Measurements from ENCODE around the gene ABCC6.
A peak's percentile ranks its signal among the peaks of the same experiment; 100 is the strongest.
"Not testable (repeated sequence)": the region's sequence is repeated elsewhere in the genome, so short reads cannot be mapped to it uniquely, and the experiment has no call there.

Gene ABCC6

DNA sequence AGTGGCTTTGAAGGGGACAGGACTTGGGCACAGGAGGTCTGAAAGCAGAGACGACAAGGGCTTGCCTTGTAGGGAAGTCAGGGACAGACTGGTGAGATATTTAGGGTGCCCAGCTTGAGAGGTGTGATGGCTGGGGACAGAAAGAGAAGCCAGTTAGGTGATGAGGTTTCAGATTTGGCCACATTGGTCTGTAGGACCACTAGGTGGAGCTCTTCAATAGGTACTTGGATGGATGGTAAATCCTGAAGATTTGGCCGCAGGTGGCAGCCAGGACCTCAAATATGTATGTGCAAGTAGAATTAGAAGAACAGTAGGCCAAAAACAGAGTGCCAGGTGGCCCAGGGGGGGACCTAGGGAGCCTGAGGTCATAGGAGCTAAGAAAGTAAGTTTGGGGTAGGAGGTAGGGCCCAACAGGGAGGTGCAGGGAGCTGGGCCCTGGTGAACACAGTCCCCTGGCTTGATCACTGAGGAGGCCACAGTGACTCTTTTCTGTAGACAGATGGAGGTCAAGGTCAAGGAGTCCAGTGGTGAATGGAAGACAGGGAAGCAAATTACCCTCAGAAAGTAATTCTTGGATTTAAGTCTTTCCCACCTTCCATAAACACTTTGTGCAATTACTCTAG is 34.1 kb upstream of the ABCC6 start:
- TF ChIP-seq, protein P1, sequence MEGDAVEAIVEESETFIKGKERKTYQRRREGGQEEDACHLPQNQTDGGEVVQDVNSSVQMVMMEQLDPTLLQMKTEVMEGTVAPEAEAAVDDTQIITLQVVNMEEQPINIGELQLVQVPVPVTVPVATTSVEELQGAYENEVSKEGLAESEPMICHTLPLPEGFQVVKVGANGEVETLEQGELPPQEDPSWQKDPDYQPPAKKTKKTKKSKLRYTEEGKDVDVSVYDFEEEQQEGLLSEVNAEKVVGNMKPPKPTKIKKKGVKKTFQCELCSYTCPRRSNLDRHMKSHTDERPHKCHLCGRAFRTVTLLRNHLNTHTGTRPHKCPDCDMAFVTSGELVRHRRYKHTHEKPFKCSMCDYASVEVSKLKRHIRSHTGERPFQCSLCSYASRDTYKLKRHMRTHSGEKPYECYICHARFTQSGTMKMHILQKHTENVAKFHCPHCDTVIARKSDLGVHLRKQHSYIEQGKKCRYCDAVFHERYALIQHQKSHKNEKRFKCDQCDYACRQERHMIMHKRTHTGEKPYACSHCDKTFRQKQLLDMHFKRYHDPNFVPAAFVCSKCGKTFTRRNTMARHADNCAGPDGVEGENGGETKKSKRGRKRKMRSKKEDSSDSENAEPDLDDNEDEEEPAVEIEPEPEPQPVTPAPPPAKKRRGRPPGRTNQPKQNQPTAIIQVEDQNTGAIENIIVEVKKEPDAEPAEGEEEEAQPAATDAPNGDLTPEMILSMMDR (IDR thresholded peaks at IDR 0.05): peak; percentile 21
- not testable (repeated sequence) for H3K4me2 ChIP-seq (ENCODE audit: low read length); H2AFZ ChIP-seq; H3K27me3 ChIP-seq (ENCODE audit: control insufficient read depth, insufficient read depth, low read length); H3K4me3 ChIP-seq (ENCODE audit: low read depth, low read length); H3K79me2 ChIP-seq; H3K4me1 ChIP-seq; H3K27ac ChIP-seq; H3K9me3 ChIP-seq (ENCODE audit: control insufficient read depth, low read length); H3K9ac ChIP-seq; H3K36me3 ChIP-seq (ENCODE audit: control insufficient read depth, insufficient read depth, low read length)

DNA sequence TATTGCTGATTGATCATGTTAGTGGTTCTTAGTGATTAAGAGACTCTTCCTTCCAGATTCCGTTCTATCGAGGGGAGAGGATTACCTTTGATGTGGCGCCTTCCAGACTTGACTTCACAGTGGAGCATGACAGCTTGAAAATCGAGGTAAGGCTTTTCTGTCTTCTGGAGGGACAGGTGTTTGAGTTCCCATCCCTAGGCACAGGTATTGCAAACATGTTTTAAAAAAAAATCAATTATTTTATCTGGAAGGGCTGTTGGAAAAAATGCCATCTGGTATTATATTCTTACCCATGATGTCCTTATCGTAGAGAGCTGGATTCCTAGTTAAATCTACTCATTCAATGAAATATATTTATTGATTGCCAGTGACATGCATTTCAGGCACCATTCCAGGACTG is 29.1 kb upstream of the ABCC6 start:
- H3K9me3 ChIP-seq (ENCODE audit: control insufficient read depth, low read length); H3K79me2 ChIP-seq; H3K36me3 ChIP-seq (ENCODE audit: control insufficient read depth, insufficient read depth, low read length); H3K27ac ChIP-seq; H2AFZ ChIP-seq; H3K4me3 ChIP-seq (ENCODE audit: low read depth, low read length); H3K9ac ChIP-seq; H3K27me3 ChIP-seq (ENCODE audit: control insufficient read depth, insufficient read depth, low read length); H3K4me1 ChIP-seq; H3K4me2 ChIP-seq (ENCODE audit: low read length): not testable (repeated sequence)

DNA sequence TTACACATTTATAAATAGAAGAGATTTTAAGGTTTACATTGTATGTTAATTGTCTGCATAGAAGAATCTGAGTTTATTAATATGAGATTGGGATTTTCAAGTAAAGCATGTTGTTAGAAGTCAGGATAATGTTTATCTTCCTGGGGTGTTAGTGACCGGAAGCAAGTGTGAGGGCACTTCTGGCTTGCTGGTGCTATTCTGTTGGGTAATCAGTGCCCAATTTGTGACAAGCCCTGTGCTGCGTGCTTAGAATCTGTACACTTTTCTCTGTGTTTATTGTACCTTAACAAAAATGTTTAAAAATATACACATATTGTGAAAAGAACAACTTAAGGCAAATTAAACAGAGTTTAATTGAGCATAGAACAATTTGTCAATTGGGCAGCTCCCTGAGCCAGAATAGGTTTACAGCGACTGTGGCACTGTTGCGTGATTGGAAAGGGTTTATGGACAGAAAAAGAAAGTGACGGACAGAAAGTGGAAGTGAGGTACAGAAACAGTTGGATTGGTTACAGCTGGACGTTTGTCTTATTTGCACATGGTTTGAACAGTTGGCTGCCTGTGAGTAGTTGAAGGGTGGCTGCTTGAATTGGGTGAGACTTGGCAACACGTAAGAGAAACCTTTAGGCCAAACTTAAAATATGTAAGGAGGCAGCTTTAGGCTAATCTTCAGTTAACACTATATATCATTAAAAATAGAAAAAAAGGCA is 26.5 kb upstream of the ABCC6 start:
- not testable (repeated sequence) for H3K27me3 ChIP-seq (ENCODE audit: control insufficient read depth, insufficient read depth, low read length); H3K27ac ChIP-seq; H3K79me2 ChIP-seq

DNA sequence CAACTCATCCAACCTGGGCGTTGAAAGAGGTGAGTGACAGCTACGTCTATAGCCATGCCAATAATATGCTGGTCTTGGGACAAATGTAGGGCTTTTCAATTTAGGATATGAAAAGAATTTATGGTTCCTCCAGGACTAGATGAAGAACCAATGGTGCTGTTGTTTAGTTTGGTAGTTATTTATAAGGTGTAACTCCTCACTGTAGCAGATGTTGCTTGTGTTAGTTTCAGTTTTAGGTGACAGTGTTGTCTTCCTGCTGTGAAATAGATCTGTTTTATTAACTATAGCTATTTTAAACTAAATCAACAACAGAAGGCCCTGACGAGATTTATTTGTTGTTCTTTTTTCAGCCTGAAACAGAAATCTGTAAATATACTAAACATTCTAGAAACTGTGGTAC is 24.1 kb upstream of the ABCC6 start:
- H3K27me3 ChIP-seq (ENCODE audit: control insufficient read depth, insufficient read depth, low read length); H3K27ac ChIP-seq; H3K9me3 ChIP-seq (ENCODE audit: control insufficient read depth, low read length); H3K4me1 ChIP-seq; H2AFZ ChIP-seq; H3K9ac ChIP-seq; H3K36me3 ChIP-seq (ENCODE audit: control insufficient read depth, insufficient read depth, low read length); H3K4me2 ChIP-seq (ENCODE audit: low read length); H3K79me2 ChIP-seq; H3K4me3 ChIP-seq (ENCODE audit: low read depth, low read length): not testable (repeated sequence)

More for the DNA sequence above, 26.5 kb upstream of the ABCC6 start:
- H3K4me1 ChIP-seq; H2AFZ ChIP-seq; H3K36me3 ChIP-seq (ENCODE audit: control insufficient read depth, insufficient read depth, low read length); H3K4me2 ChIP-seq (ENCODE audit: low read length); H3K9me3 ChIP-seq (ENCODE audit: control insufficient read depth, low read length); H3K9ac ChIP-seq; H3K4me3 ChIP-seq (ENCODE audit: low read depth, low read length): not testable (repeated sequence)

DNA sequence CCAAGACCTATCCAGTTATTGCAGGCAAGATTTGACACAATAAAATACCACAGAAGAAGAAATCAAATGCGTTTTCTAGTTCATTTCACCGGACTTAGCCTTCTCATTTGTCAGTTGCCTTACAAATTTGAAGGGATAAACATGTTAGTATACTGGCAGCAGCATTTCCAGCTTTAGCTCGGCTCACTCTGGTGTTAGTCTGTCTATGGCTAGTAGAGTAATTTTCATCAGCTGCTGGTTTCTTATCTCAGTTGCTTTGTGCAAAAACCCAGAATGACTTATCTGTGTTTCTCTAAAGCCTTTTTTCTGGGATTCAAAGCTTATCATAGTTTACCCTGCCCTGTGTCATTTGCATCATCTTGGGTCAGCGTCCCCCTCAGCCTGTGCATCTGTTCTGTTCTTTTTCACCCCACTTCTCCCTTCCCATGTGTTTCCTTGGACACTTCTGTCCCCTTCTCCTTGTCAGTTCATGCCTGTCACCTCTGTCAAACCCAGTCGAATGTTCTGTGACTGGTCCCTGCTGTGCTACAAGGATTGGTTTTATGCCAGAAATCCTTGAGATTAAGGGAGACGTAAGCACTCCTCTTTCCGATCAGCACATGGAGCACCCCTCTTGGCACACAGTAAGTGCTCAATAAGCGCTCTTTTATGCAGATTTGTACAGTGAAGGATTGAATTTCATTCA is 23.4 kb upstream of the ABCC6 start:
- H3K27me3 ChIP-seq (ENCODE audit: control insufficient read depth, insufficient read depth, low read length); H2AFZ ChIP-seq; H3K27ac ChIP-seq; H3K4me2 ChIP-seq (ENCODE audit: low read length); H3K9ac ChIP-seq; H3K4me1 ChIP-seq; H3K4me3 ChIP-seq (ENCODE audit: low read depth, low read length); H3K79me2 ChIP-seq; H3K36me3 ChIP-seq (ENCODE audit: control insufficient read depth, insufficient read depth, low read length); H3K9me3 ChIP-seq (ENCODE audit: control insufficient read depth, low read length): not testable (repeated sequence)

DNA sequence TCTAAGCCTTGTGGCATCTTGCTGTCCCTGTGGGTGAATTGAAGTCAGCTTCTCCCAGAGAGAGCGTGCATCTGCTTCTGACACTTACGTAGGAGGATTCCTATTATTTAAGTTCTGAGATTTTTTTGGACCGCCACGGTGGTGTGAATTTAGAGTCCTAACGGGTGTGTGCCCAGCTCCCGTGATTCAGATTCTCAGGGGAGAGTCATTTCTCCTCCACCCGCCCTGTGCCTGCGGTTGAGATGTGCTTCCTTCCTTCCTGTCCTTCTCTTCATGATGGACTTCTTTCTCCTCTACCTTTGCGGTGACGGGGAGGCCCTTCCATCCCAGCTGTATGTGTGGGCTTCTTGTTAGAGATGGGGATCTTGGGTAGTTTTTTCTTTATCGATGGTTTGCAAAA is 20.6 kb upstream of the ABCC6 start:
- not testable (repeated sequence) for H3K36me3 ChIP-seq (ENCODE audit: control insufficient read depth, insufficient read depth, low read length); H3K4me3 ChIP-seq (ENCODE audit: low read depth, low read length); H3K27ac ChIP-seq; H2AFZ ChIP-seq; H3K4me1 ChIP-seq; H3K9me3 ChIP-seq (ENCODE audit: control insufficient read depth, low read length); H3K4me2 ChIP-seq (ENCODE audit: low read length); H3K79me2 ChIP-seq; H3K9ac ChIP-seq; H3K27me3 ChIP-seq (ENCODE audit: control insufficient read depth, insufficient read depth, low read length)

DNA sequence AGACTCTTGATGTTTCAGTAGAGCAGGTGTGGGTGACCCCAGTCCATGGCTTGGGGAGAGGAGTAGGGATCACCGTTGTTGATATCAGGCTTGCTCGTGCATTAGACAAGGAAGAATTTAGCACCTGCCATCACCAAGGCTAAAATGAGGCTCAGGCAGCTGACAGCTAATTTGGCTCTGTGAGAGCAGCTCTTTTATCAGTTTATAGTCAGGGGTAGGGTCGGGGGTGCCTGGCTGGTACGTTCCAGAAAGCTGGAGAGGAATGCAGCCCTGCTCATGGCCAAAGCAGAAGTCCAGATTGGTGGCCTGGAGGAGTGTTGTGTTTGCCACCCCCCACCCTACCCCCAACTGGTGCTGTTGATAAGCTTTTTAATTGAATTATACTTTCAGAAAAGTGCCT is 17.4 kb upstream of the ABCC6 start:
- H3K79me2 ChIP-seq; H3K9ac ChIP-seq; H3K4me2 ChIP-seq (ENCODE audit: low read length); H3K4me1 ChIP-seq; H2AFZ ChIP-seq; H3K36me3 ChIP-seq (ENCODE audit: control insufficient read depth, insufficient read depth, low read length); H3K27me3 ChIP-seq (ENCODE audit: control insufficient read depth, insufficient read depth, low read length); H3K9me3 ChIP-seq (ENCODE audit: control insufficient read depth, low read length); H3K27ac ChIP-seq; H3K4me3 ChIP-seq (ENCODE audit: low read depth, low read length): not testable (repeated sequence)

DNA sequence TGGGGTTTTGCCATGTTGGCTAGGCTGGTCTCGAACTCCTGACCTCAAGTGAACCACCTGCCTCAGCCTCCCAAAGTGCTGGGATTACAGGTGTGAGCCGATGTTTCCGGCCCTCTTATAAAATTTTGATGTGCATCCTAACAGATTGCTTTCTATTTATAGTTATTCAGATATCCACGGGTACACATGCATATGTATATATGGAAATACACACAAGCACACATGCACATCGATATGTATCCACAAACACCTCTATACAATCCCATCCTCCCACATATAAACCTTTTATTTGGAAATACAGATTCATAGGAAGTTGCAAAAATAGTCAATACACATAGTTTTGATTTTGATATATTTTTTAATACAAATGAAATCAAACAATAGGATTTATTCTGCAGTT is 14.4 kb upstream of the ABCC6 start:
- H3K4me3 ChIP-seq (ENCODE audit: low read depth, low read length): not testable (repeated sequence)

DNA sequence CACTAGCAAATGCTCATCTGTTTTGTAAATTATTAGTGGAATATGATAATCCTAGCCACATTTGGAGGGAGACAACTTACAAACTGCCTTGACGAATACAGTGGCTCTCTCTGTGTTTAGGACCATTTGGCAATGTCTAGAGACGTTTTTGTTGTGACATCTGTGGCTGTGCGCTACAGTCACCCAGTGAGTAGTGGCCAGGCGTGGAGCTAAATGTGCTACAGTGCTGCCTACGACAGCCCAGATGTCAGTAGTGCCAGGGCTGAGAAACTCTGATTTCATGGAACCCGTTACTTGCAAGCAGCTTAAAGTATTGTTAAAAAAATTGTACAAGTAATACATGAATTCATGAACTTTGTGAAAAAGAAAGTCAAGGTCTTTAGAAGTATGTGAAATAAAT is 13.8 kb upstream of the ABCC6 start:
- H3K9ac ChIP-seq; H3K79me2 ChIP-seq; H3K4me3 ChIP-seq (ENCODE audit: low read depth, low read length); H2AFZ ChIP-seq; H3K27me3 ChIP-seq (ENCODE audit: control insufficient read depth, insufficient read depth, low read length); H3K36me3 ChIP-seq (ENCODE audit: control insufficient read depth, insufficient read depth, low read length); H3K27ac ChIP-seq; H3K4me2 ChIP-seq (ENCODE audit: low read length); H3K4me1 ChIP-seq; H3K9me3 ChIP-seq (ENCODE audit: control insufficient read depth, low read length): not testable (repeated sequence)

More for the DNA sequence above, 14.4 kb upstream of the ABCC6 start:
- H3K27ac ChIP-seq; H3K9me3 ChIP-seq (ENCODE audit: control insufficient read depth, low read length); H3K9ac ChIP-seq; H3K4me1 ChIP-seq; H3K27me3 ChIP-seq (ENCODE audit: control insufficient read depth, insufficient read depth, low read length); H3K36me3 ChIP-seq (ENCODE audit: control insufficient read depth, insufficient read depth, low read length); H3K79me2 ChIP-seq; H3K4me2 ChIP-seq (ENCODE audit: low read length); H2AFZ ChIP-seq: not testable (repeated sequence)

DNA sequence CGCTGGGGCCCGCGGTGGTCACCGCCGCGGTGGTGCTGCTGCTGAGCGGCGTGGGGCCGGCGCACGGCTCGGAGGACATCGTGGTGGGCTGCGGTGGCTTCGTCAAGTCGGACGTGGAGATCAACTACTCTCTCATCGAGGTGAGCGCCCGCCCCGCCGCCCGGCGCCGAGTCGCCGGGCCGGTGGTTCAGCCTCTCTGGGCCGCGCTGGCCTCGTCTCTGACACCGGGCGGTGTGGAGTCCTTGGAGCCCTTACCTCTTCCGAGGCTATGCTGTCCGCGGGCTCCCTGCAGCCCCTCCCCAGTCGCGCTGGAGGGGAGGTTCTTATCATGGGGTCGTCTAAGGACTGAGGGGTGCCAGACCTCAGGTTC is 9.4 kb upstream of the ABCC6 start:
- not testable (repeated sequence) for H3K79me2 ChIP-seq; H3K27me3 ChIP-seq (ENCODE audit: control insufficient read depth, insufficient read depth, low read length); H3K27ac ChIP-seq; H3K4me1 ChIP-seq; H3K9ac ChIP-seq; H2AFZ ChIP-seq; H3K4me2 ChIP-seq (ENCODE audit: low read length); H3K36me3 ChIP-seq (ENCODE audit: control insufficient read depth, insufficient read depth, low read length); H3K9me3 ChIP-seq (ENCODE audit: control insufficient read depth, low read length); H3K4me3 ChIP-seq (ENCODE audit: low read depth, low read length)
